ENCODE results near the gene OR2V2. TPM values are rescaled to one million over a fixed set of nuclear protein-coding genes. Genes with fewer than 3 reads are reported as not detected.
A peak's percentile ranks its signal among the peaks of the same experiment; 100 is the strongest.

OR2V2 gene
- total RNA-seq, 1 experiment from 2014 or later: not detected

- H4K91ac ChIP-seq (ENCODE audit: insufficient read length, low read depth, low read length): no peak overlapping the region
- H3K9ac ChIP-seq (ENCODE audit: extremely low read depth, insufficient read length, low read length): no peak overlapping the region
- H3T11ph ChIP-seq (ENCODE audit: low read length): no peak overlapping the region
- no peak for DNase-seq
- Mint-ChIP-seq H3K4me1 (peaks cover 11 to 25% of the 10 kb centered on the region in 2 experiments), H3K27ac (no peak overlapping the region), H3K4me3 (peak overlapping the region; percentile 91 to 92), H3K36me3 (ENCODE audit: insufficient read depth in 1 of 3, low read depth in 3 of 3) (peaks cover 0 to 2% (median 0%) of the 10 kb centered on the region in 3 experiments; a peak in 2 of 7 replicates), H3K27me3 (ENCODE audit: low read depth) (peaks cover 50% of the 10 kb centered on the region), H3K9me3 (peaks cover 9% of the 10 kb centered on the region in 2 experiments; a peak in 4 of 5 replicates)
- H4K8ac ChIP-seq (replicated peaks; ENCODE audit: insufficient read length, low read depth, low read length): no peak overlapping the region
- no peak overlapping the region for H2BK15ac ChIP-seq (ENCODE audit: low read depth, low read length)
- H2AK5ac ChIP-seq (ENCODE audit: insufficient read length, low read length): no peak overlapping the region
- H3K4me1 ChIP-seq (ENCODE audit: insufficient read depth, low read length): no peaks in the 10 kb centered on the region
- no CpG with 5 or more reads among the region's 41 CpGs for WGBS (ENCODE audit: extremely low coverage, insufficient read length, low lambda C conversion rate)
- no peaks in the 10 kb centered on the region for H3K79me2 ChIP-seq (ENCODE audit: insufficient read depth, low read length)
- H3K23ac ChIP-seq (ENCODE audit: insufficient read length, low read depth, low read length): no peak overlapping the region
- H3K56ac ChIP-seq (ENCODE audit: insufficient read length, low read depth, low read length): no peak overlapping the region
- no peak overlapping the region for H3K18ac ChIP-seq (ENCODE audit: insufficient read length, low read depth, low read length)
- H4K5ac ChIP-seq (ENCODE audit: insufficient read length, low read depth, low read length): no peak overlapping the region
- H3K79me1 ChIP-seq (ENCODE audit: insufficient read depth, low read depth, low read length, poor library complexity, severe bottlenecking): no peaks in the 10 kb centered on the region
- no peak overlapping the region for H2BK120ac ChIP-seq (ENCODE audit: low read depth, low read length, poor library complexity, severe bottlenecking)
- no peak overlapping the region for H2BK12ac ChIP-seq (ENCODE audit: insufficient read length, low read depth, low read length)
- peaks cover 16% of the 10 kb centered on the region for H3K27me3 ChIP-seq (ENCODE audit: insufficient read depth, low read length)
- H2BK20ac ChIP-seq (ENCODE audit: low read depth, low read length, poor library complexity, severe bottlenecking): no peak overlapping the region
- H3K23me2 ChIP-seq (ENCODE audit: insufficient read length, low read depth, low read length, poor library complexity, severe bottlenecking): peaks cover 34% of the 10 kb centered on the region
- no peak overlapping the region for H2AFZ ChIP-seq (ENCODE audit: low read length)
- TF ChIP-seq, protein P1, sequence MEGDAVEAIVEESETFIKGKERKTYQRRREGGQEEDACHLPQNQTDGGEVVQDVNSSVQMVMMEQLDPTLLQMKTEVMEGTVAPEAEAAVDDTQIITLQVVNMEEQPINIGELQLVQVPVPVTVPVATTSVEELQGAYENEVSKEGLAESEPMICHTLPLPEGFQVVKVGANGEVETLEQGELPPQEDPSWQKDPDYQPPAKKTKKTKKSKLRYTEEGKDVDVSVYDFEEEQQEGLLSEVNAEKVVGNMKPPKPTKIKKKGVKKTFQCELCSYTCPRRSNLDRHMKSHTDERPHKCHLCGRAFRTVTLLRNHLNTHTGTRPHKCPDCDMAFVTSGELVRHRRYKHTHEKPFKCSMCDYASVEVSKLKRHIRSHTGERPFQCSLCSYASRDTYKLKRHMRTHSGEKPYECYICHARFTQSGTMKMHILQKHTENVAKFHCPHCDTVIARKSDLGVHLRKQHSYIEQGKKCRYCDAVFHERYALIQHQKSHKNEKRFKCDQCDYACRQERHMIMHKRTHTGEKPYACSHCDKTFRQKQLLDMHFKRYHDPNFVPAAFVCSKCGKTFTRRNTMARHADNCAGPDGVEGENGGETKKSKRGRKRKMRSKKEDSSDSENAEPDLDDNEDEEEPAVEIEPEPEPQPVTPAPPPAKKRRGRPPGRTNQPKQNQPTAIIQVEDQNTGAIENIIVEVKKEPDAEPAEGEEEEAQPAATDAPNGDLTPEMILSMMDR (conservative IDR thresholded peaks at IDR 0.05): no peak
- H4K20me1 ChIP-seq (ENCODE audit: control insufficient read depth, insufficient read depth, insufficient read length): no peaks in the 10 kb centered on the region
- no peak overlapping the region for H3K14ac ChIP-seq (ENCODE audit: insufficient read depth, low read length)
- H3K4me2 ChIP-seq (ENCODE audit: insufficient read depth, insufficient read length, low read length): peak overlapping the region; percentile 75
- no peak overlapping the region for H2BK5ac ChIP-seq (ENCODE audit: insufficient read length, low read length)
- H3K27ac ChIP-seq (ENCODE audit: insufficient read length, low read depth, low read length): no peak overlapping the region
- H3K9me3 ChIP-seq (ENCODE audit: control insufficient read depth, low read depth, low read length): no peaks in the 10 kb centered on the region
- H3K4ac ChIP-seq (ENCODE audit: low read depth, low read length): no peak overlapping the region
Measured at GRCh38 chr5:181189363-181189961, 42.1 kb downstream of the OR2V2 start.

All from H9 (cell line).